A549 (cell line): ENCODE results near the gene TXLNG. TPM values are rescaled to one million over a fixed set of nuclear protein-coding genes. Genes with fewer than 3 reads are reported as not detected.

ENCODE experiments used
- ATAC-seq, 2 experiments: fragments of 200-7000 bp in 1 of 2; fragments of >200 bp in 1 of 2; cut with Nextera tagmentation in 1 of 2; cut with Tn5 transposase in 1 of 2; 3 replicates each; pipeline versions ENCODE4 v1.8.0 to v1.9.1; 2018 to 2020; ENCODE audit warnings: mild to moderate bottlenecking in 1 of 2, moderate library complexity in 1 of 2
- CTCF ChIA-PET: fragments of 300-600 bp; sonication (Branson Sonifier 250); formaldehyde crosslinking; extraction: SDS; loops from one replicate; lab custom pipeline; 2021; ENCODE audit warnings: antibody characterized with exemption, inconsistent platforms; lab: Yijun Ruan, JAX
- POLR2A ChIA-PET: fragments of 350-600 bp; formaldehyde crosslinking; extraction: SDS; loops from one replicate; lab custom pipeline; 2021; ENCODE audit warnings: antibody characterized with exemption, inconsistent platforms; lab: Yijun Ruan, JAX
- DNase-seq, 2 experiments: peaks; one replicate each; pipeline versions ENCODE4 v3.0.0 to v3.0.0-alpha.2; 2011 to 2016; ENCODE audit warnings: low read depth in 1 of 2, low spot score in 1 of 2
- FAIRE-seq: peaks from 2 replicates; lab custom pipeline; 2011; peaks lifted over from hg19 to GRCh38; lab: Jason Lieb, UNC
- H3K27ac ChIP-seq, 2 experiments: fragments of >200 bp; sonication (Bioruptor Twin); formaldehyde crosslinking; 3 replicates each; pipeline ENCODE4 v1.5.1; 2016 to 2017
- H3K4me1 ChIP-seq: fragments of >200 bp; sonication (Bioruptor Twin); formaldehyde crosslinking; 3 replicates; pipeline ENCODE4 v1.6.1; 2016
- H3K4me2 ChIP-seq: fragments of >200 bp; sonication (Bioruptor Twin); formaldehyde crosslinking; 3 replicates; pipeline ENCODE4 v1.6.1; 2016
- H3K4me3 ChIP-seq: fragments of >200 bp; sonication (Bioruptor Twin); formaldehyde crosslinking; 3 replicates; pipeline ENCODE4 v1.5.1; 2016
- H3K9me3 ChIP-seq: fragments of >200 bp; sonication (Bioruptor Twin); formaldehyde crosslinking; 3 replicates; pipeline ENCODE4 v1.6.1; 2016
- CBX8 ChIP-seq: fragments of 200-600 bp; sonication (generic); IDR thresholded peaks from 2 replicates; pipeline ENCODE4 v1.6.1; 2016
- CHD4 ChIP-seq: fragments of 200-600 bp; sonication (generic); IDR thresholded peaks from 2 replicates; pipeline ENCODE4 v1.6.1; 2016; ENCODE audit warnings: antibody characterized with exemption, mild to moderate bottlenecking, borderline replicate concordance
- E2F6 ChIP-seq: IDR thresholded peaks from 2 replicates; pipeline ENCODE4 v1.6.1; 2012; ENCODE audit warnings: low read depth, borderline replicate concordance
- EHF ChIP-seq: fragments of 250-450 bp; sonication (Bioruptor Pico); IDR thresholded peaks from 2 replicates; pipeline ENCODE4 v1.5.0; 2020; ENCODE audit warnings: mild to moderate bottlenecking
- EHMT2 ChIP-seq: fragments of 200-600 bp; sonication (generic); IDR thresholded peaks from 2 replicates; pipeline ENCODE4 v1.6.1; 2016; ENCODE audit warnings: antibody characterized with exemption, low read depth, mild to moderate bottlenecking, moderate library complexity
- FOSL2 ChIP-seq, 2 experiments: fragments of 450-650 bp in 1 of 2; fragments of >200 bp in 1 of 2; sonication (Bioruptor Twin) in 1 of 2; formaldehyde crosslinking; IDR thresholded peaks; 2 replicates each; pipeline versions ENCODE4 v1.5.0 to v1.6.1; 2016 to 2020; ENCODE audit warnings: mild to moderate bottlenecking in 1 of 2, moderate library complexity in 1 of 2
- GATA3 ChIP-seq: IDR thresholded peaks from 2 replicates; pipeline ENCODE4 v1.6.1; 2012; ENCODE audit warnings: borderline replicate concordance
- HOXB13 ChIP-seq: fragments of 250-450 bp; sonication (Bioruptor Pico); IDR thresholded peaks from 2 replicates; pipeline ENCODE4 v1.5.0; 2020; ENCODE audit warnings: low read depth, mild to moderate bottlenecking, moderate library complexity
- HOXB5 ChIP-seq: fragments of 250-450 bp; sonication (Bioruptor Pico); IDR thresholded peaks from 2 replicates; pipeline ENCODE4 v1.5.0; 2020; ENCODE audit warnings: mild to moderate bottlenecking, moderate library complexity
- JUN ChIP-seq, 2 experiments: fragments of >200 bp; sonication (Bioruptor Twin); formaldehyde crosslinking; IDR thresholded peaks; 2 replicates in 1 of 2; 3 replicates in 1 of 2; pipeline ENCODE4 v1.6.1; 2016 to 2017
- KDM5A ChIP-seq: fragments of 200-600 bp; sonication (generic); IDR thresholded peaks from 2 replicates; pipeline ENCODE4 v1.6.1; 2016; ENCODE audit warnings: antibody characterized with exemption, mild to moderate bottlenecking
- MAX ChIP-seq: IDR thresholded peaks from 2 replicates; pipeline ENCODE4 v1.6.1; 2012
- MYC ChIP-seq: IDR thresholded peaks from 2 replicates; pipeline ENCODE4 v1.6.1; 2012; ENCODE audit warnings: mild to moderate bottlenecking, inconsistent platforms, low read length, improper control_type of control experiment, borderline replicate concordance
- PHF8 ChIP-seq: fragments of 200-600 bp; sonication (generic); IDR thresholded peaks from 2 replicates; pipeline ENCODE4 v1.6.1; 2016; ENCODE audit warnings: low read depth, mild to moderate bottlenecking, antibody characterized with exemption, moderate library complexity, borderline replicate concordance
- RNF2 ChIP-seq: fragments of 200-600 bp; sonication (generic); IDR thresholded peaks from 2 replicates; pipeline ENCODE4 v1.6.1; 2016; ENCODE audit warnings: low read depth, mild to moderate bottlenecking, antibody characterized with exemption, moderate library complexity, borderline replicate concordance
- SMC3 ChIP-seq: fragments of >200 bp; sonication (Bioruptor Twin); formaldehyde crosslinking; IDR thresholded peaks from 3 replicates; pipeline ENCODE4 v1.6.1; 2018; ENCODE audit warnings: inconsistent platforms
- TFCP2L1 ChIP-seq: fragments of 250-450 bp; sonication (Bioruptor Pico); IDR thresholded peaks from 2 replicates; pipeline ENCODE4 v1.5.0; 2021; ENCODE audit warnings: mild to moderate bottlenecking
- TP53 ChIP-seq: fragments of 250-450 bp; sonication (Bioruptor Pico); IDR thresholded peaks from 2 replicates; pipeline ENCODE4 v1.5.0; 2021; ENCODE audit warnings: mild to moderate bottlenecking, moderate library complexity
- ZC3H11A ChIP-seq: fragments of 450-650 bp; IDR thresholded peaks from 2 replicates; pipeline ENCODE4 v1.6.1; 2014; ENCODE audit warnings: antibody characterized with exemption, mild to moderate bottlenecking
- WGBS: methylation state at CpG from one replicate; pipeline ENCODE4 v1.1.6; 2017; ENCODE audit errors: missing lambda C conversion rate; 5-methylcytosine and 5-hydroxymethylcytosine counted together
- polyA plus RNA-seq, 4 experiments: library from polyadenylated mRNA; depleted of rRNA in 3 of 4; stranded (reverse); fragments of >200 nt; fragmentation: RNase III in 1 of 4; extraction: RNeasy Plus Mini Kit Qiagen cat#74134 plus additional on column Dnase treatment in 1 of 4; gene quantifications; 2 replicates in 3 of 4; 3 replicates in 1 of 4; pipeline ENCODE4 v1.2.3, GENCODE V29; 2011 to 2017
- TF ChIP-seq, protein P1 (sequence below): fragments of 200-600 bp; sonication (generic); IDR thresholded peaks from 2 replicates; pipeline ENCODE4 v1.6.1; 2016; ENCODE audit warnings: antibody characterized with exemption, mild to moderate bottlenecking, moderate library complexity
- TF ChIP-seq, protein P2 (sequence below): fragments of 250-450 bp; sonication (Bioruptor Pico); IDR thresholded peaks from 2 replicates; pipeline ENCODE4 v1.5.0; 2021; ENCODE audit warnings: mild to moderate bottlenecking, moderate library complexity, borderline replicate concordance
- TF ChIP-seq, protein P3 (sequence below): fragments of >200 bp; sonication (Bioruptor Twin); formaldehyde crosslinking; IDR thresholded peaks from 2 replicates; pipeline ENCODE4 v1.6.1; 2016

Gene TXLNG
- polyA plus RNA-seq, 2 of the 4 experiments (the other 2 are of a cell fraction) = 16.0 to 36.8 TPM

DNA sequence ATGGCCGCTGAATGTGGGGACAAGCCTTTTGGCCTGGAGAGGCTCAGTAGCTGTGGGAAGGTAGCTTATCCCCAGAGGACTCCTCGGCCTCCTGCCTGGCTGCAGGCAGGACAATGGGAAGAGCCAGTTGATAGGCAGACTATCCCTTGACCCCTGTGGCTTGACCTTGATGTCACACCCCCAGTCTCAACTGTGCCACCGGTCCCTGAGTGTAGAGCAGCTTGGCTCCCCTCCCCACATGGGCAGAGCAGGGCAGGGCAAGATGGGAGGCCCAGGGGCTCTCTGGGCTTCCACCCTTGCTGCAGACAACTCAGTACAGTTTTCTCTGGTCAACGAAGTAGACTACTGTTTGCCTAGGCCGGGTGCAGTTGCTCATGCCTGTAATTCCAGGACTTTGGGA is 41.2 kb upstream of the TXLNG start (continued):
- TF ChIP-seq EHF (CRISPR knock-in tag) = no peak

- no peak overlapping the region for H3K27ac ChIP-seq
- no peaks in the 10 kb centered on the region for H3K4me1 ChIP-seq
- POLR2A ChIA-PET = no interaction called here
- H3K4me3 ChIP-seq = no peak overlapping the region
- CTCF ChIA-PET = no interaction called here
- H3K4me2 ChIP-seq = no peak overlapping the region
- H3K9me3 ChIP-seq = no peaks in the 10 kb centered on the region
- no peak for ATAC-seq
- no peak for DNase-seq
- FAIRE-seq = no peak
- TF ChIP-seq JUN (IDR thresholded peaks at IDR 0.05) = no peak
- TF ChIP-seq HOXB13 = no peak
- TF ChIP-seq CHD4 = no peak
- TF ChIP-seq, protein P1, sequence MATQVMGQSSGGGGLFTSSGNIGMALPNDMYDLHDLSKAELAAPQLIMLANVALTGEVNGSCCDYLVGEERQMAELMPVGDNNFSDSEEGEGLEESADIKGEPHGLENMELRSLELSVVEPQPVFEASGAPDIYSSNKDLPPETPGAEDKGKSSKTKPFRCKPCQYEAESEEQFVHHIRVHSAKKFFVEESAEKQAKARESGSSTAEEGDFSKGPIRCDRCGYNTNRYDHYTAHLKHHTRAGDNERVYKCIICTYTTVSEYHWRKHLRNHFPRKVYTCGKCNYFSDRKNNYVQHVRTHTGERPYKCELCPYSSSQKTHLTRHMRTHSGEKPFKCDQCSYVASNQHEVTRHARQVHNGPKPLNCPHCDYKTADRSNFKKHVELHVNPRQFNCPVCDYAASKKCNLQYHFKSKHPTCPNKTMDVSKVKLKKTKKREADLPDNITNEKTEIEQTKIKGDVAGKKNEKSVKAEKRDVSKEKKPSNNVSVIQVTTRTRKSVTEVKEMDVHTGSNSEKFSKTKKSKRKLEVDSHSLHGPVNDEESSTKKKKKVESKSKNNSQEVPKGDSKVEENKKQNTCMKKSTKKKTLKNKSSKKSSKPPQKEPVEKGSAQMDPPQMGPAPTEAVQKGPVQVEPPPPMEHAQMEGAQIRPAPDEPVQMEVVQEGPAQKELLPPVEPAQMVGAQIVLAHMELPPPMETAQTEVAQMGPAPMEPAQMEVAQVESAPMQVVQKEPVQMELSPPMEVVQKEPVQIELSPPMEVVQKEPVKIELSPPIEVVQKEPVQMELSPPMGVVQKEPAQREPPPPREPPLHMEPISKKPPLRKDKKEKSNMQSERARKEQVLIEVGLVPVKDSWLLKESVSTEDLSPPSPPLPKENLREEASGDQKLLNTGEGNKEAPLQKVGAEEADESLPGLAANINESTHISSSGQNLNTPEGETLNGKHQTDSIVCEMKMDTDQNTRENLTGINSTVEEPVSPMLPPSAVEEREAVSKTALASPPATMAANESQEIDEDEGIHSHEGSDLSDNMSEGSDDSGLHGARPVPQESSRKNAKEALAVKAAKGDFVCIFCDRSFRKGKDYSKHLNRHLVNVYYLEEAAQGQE = no peak
- TF ChIP-seq, protein P2, sequence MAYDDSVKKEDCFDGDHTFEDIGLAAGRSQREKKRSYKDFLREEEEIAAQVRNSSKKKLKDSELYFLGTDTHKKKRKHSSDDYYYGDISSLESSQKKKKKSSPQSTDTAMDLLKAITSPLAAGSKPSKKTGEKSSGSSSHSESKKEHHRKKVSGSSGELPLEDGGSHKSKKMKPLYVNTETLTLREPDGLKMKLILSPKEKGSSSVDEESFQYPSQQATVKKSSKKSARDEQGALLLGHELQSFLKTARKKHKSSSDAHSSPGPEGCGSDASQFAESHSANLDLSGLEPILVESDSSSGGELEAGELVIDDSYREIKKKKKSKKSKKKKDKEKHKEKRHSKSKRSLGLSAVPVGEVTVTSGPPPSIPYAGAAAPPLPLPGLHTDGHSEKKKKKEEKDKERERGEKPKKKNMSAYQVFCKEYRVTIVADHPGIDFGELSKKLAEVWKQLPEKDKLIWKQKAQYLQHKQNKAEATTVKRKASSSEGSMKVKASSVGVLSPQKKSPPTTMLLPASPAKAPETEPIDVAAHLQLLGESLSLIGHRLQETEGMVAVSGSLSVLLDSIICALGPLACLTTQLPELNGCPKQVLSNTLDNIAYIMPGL (CRISPR knock-in tag) = no peak
- no peak for TF ChIP-seq RNF2
- no peak for TF ChIP-seq MYC
- no peak for TF ChIP-seq TP53 (CRISPR knock-in tag)
- no peak for TF ChIP-seq EHMT2
- TF ChIP-seq GATA3 = no peak
- no peak for TF ChIP-seq FOSL2 (IDR thresholded peaks at IDR 0.05)
- TF ChIP-seq FOSL2 (CRISPR knock-in tag; IDR thresholded peaks at IDR 0.05) = no peak
- no peak for TF ChIP-seq EHF (CRISPR knock-in tag)
- TF ChIP-seq SMC3 = no peak
- 79% methylated on average over 5 of the region's 5 CpGs for WGBS
Observed at GRCh38 chrX:16745659-16746058, 40.6 kb upstream of the TXLNG start.

DNA sequence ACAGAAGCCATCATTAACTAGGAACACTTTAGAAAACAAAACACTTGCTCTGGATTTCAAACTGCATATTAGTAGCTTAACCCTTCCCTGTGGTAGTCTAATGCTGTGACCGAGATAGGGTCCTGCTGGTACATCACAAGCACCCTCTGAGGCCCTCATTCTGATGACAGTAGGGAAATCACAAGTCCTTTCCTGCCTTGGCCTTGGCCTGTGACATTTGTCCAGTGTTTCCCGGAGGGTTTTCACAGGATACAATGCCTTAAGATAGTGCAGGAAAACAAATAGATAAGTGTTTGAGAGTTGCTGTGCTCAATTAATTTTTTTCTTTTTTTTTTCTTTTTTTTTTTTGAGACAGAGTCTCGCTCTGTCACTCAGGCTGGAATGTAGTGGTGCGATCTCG is 37.8 kb upstream of the TXLNG start:
- Histone ChIP-seq H3K27ac (no peak overlapping the region), H3K4me3 (no peak overlapping the region), H3K9me3 (no peaks in the 10 kb centered on the region), H3K4me1 (no peaks in the 10 kb centered on the region), H3K4me2 (no peak overlapping the region)
- FAIRE-seq (peak; percentile 13), ATAC-seq (no peak), DNase-seq (no peak)
- CTCF ChIA-PET = interaction anchor here (0.6 kb wide), 1 partner anchor 45 kb away, joined by 3 read pairs; no protein-coding TSS in a partner anchor
- POLR2A ChIA-PET = no interaction called here
- 93% methylated on average over 5 of the region's 5 CpGs for WGBS
- no peak for TF ChIP-seq TFCP2L1 (CRISPR knock-in tag)
- TF ChIP-seq ZC3H11A = no peak
- TF ChIP-seq, protein P2 (CRISPR knock-in tag) = no peak
- no peak for TF ChIP-seq HOXB5 (CRISPR knock-in tag)
- TF ChIP-seq, protein P3, sequence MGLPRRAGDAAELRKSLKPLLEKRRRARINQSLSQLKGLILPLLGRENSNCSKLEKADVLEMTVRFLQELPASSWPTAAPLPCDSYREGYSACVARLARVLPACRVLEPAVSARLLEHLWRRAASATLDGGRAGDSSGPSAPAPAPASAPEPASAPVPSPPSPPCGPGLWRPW = no peak
- TF ChIP-seq CBX8 = no peak
- TF ChIP-seq E2F6 = no peak
- TF ChIP-seq, protein P1 = no peak
- no peak for TF ChIP-seq EHMT2
- TF ChIP-seq JUN (IDR thresholded peaks at IDR 0.05) = no peak
- no peak for TF ChIP-seq KDM5A
- TF ChIP-seq MAX = no peak
- TF ChIP-seq PHF8 = no peak
